ENCODE measurements around the gene LRRC10B. TPM values are rescaled to one million over a fixed set of nuclear protein-coding genes. Genes with fewer than 3 reads are reported as not detected.

Gene LRRC10B
- polyA plus RNA-seq, 2 of the 4 experiments (the other 2 are of a cell fraction) = 0.03 to 0.04 TPM

- WGBS (ENCODE audit: missing lambda C conversion rate) = 59% methylated on average over 7 of the region's 8 CpGs
- TF ChIP-seq HES2 (IDR thresholded peaks at IDR 0.05) (no peak), GATA3 (IDR thresholded peaks at IDR 0.05; ENCODE audit: borderline replicate concordance) (no peak), EHMT2 (IDR thresholded peaks at IDR 0.05; ENCODE audit: low read depth) (no peak)
- ChIA-PET POLR2A (no interaction called here), CTCF (interaction anchor here (1.0 to 9.1 kb wide), 10 partner anchors 9 to 106 kb away, joined by 3 to 150 read pairs (median 10); no protein-coding TSS in a partner anchor)
- DNase-seq (ENCODE audit: low read depth in 1 of 2, low spot score in 1 of 2) (no peak), FAIRE-seq (no peak), ATAC-seq (no peak)
- Histone ChIP-seq H3K4me1 (peaks cover 9% of the 10 kb centered on the region), H3K4me3 (no peak overlapping the region), H3K27ac (no peak overlapping the region), H3K4me2 (no peak overlapping the region), H3K9me3 (no peaks in the 10 kb centered on the region)
These were observed 24.9 kb downstream of the LRRC10B start for GRCh38 chr11:61533401-61533800.

GRCh38 chr11:61534025-61534932 is 25.7 kb downstream of the LRRC10B start:
- ATAC-seq = no peak
- H3K4me2 ChIP-seq = no peak overlapping the region
- no peaks in the 10 kb centered on the region for H3K9me3 ChIP-seq
- no peak overlapping the region for H3K27ac ChIP-seq
- H3K4me3 ChIP-seq = no peak overlapping the region
- POLR2A ChIA-PET = no interaction called here
- CTCF ChIA-PET = interaction anchor here (1.4 to 9.1 kb wide), 8 partner anchors 13 to 106 kb away, joined by 3 to 150 read pairs (median 16); no protein-coding TSS in a partner anchor
- WGBS (ENCODE audit: missing lambda C conversion rate) = 65% methylated on average over 29 of the region's 36 CpGs
- TF ChIP-seq EP300 (IDR thresholded peaks at IDR 0.05) = no peak
- TF ChIP-seq JUN (IDR thresholded peaks at IDR 0.05) = no peak
- no peak for TF ChIP-seq HMGXB4 (CRISPR knock-in tag; IDR thresholded peaks at IDR 0.05; ENCODE audit: borderline replicate concordance)
- no peak for TF ChIP-seq RNF2 (IDR thresholded peaks at IDR 0.05; ENCODE audit: borderline replicate concordance, low read depth)
- no peak for TF ChIP-seq CBX2 (IDR thresholded peaks at IDR 0.05; ENCODE audit: borderline replicate concordance, low read depth)
- TF ChIP-seq E2F6 (IDR thresholded peaks at IDR 0.05; ENCODE audit: borderline replicate concordance, low read depth) = no peak
- no peak for TF ChIP-seq ZNF302 (CRISPR knock-in tag; IDR thresholded peaks at IDR 0.05)
- no peak for TF ChIP-seq HOXB5 (CRISPR knock-in tag; IDR thresholded peaks at IDR 0.05)
- no peak for TF ChIP-seq MYC (IDR thresholded peaks at IDR 0.05; ENCODE audit: borderline replicate concordance, low read length)
- TF ChIP-seq HOXA7 (CRISPR knock-in tag; IDR thresholded peaks at IDR 0.05) = no peak
- TF ChIP-seq USF2 (IDR thresholded peaks at IDR 0.05) = no peak
- no peak for TF ChIP-seq ATOH8 (CRISPR knock-in tag; IDR thresholded peaks at IDR 0.05; ENCODE audit: low read depth)
- TF ChIP-seq CEBPB (IDR thresholded peaks at IDR 0.05) = no peak
- TF ChIP-seq HES2 (IDR thresholded peaks at IDR 0.05) = no peak
- TF ChIP-seq BCL3 (IDR thresholded peaks at IDR 0.05) = no peak
- no peak for DNase-seq (ENCODE audit: low read depth in 1 of 2, low spot score in 1 of 2)
- H3K4me1 ChIP-seq = peaks cover 9% of the 10 kb centered on the region
- no peak for FAIRE-seq
